Endodermal cell (in vitro differentiated cells): Measurements from ENCODE around the gene NKD2. TPM values are rescaled to one million over a fixed set of nuclear protein-coding genes. Genes with fewer than 3 reads are reported as not detected.

ENCODE experiments used
- DNase-seq: peaks from one replicate; pipeline ENCODE4 v3.0.0-alpha.2; 2017
- H3K27ac ChIP-seq: 2 replicates; pipeline ENCODE4 v1.5.1; 2013; ENCODE audit warnings: mild to moderate bottlenecking, low read depth, low read length, moderate library complexity
- H3K27me3 ChIP-seq: 2 replicates; pipeline ENCODE4 v1.6.1; 2013; ENCODE audit warnings: mild to moderate bottlenecking, low read length, moderate library complexity; ENCODE audit not compliant: insufficient read depth, control insufficient read depth, poor library complexity, severe bottlenecking
- H3K36me3 ChIP-seq: 2 replicates; pipeline ENCODE4 v1.7.0; 2013; ENCODE audit warnings: mild to moderate bottlenecking, low read length, moderate library complexity; ENCODE audit not compliant: control insufficient read depth, insufficient read depth
- H3K4me1 ChIP-seq: one replicate; pipeline ENCODE4 v1.7.0; 2013; ENCODE audit warnings: low read length; ENCODE audit not compliant: control insufficient read depth, insufficient read depth
- H3K4me3 ChIP-seq: 2 replicates; pipeline ENCODE4 v1.5.1; 2013; ENCODE audit warnings: mild to moderate bottlenecking, low read length, moderate library complexity
- H3K9ac ChIP-seq: 2 replicates; pipeline ENCODE4 v1.6.1; 2013; ENCODE audit warnings: mild to moderate bottlenecking, low read length, moderate library complexity; ENCODE audit not compliant: poor library complexity, severe bottlenecking; ENCODE audit errors: extremely low read depth
- H3K9me3 ChIP-seq: 2 replicates; pipeline ENCODE4 v1.6.1; 2013; ENCODE audit warnings: mild to moderate bottlenecking, low read length, moderate library complexity; ENCODE audit not compliant: control insufficient read depth
- H3K27ac Mint-ChIP-seq: 2 replicates; pipeline ENCODE4 v1.8.0; 2020; ENCODE audit warnings: mixed read lengths
- H3K27me3 Mint-ChIP-seq: 2 replicates; pipeline ENCODE4 v1.8.0; 2021; ENCODE audit warnings: mild to moderate bottlenecking, mixed read lengths; ENCODE audit not compliant: insufficient read depth
- H3K36me3 Mint-ChIP-seq: 2 replicates; pipeline ENCODE4 v1.8.0; 2020; ENCODE audit warnings: low read depth, mixed read lengths
- H3K4me1 Mint-ChIP-seq: 2 replicates; pipeline ENCODE4 v1.8.0; 2020; ENCODE audit warnings: mixed read lengths
- H3K4me3 Mint-ChIP-seq: 2 replicates; pipeline ENCODE4 v1.8.0; 2020; ENCODE audit warnings: mild to moderate bottlenecking, moderate library complexity, mixed read lengths
- H3K9me3 Mint-ChIP-seq: 2 replicates; pipeline ENCODE4 v1.8.0; 2020; ENCODE audit warnings: mild to moderate bottlenecking, mixed read lengths
- WGBS, 2 experiments: methylation state at CpG; one replicate each; pipeline versions ENCODE4 v1.1.5 to v1.1.7; 2013; ENCODE audit warnings: missing lambda C conversion rate in 2 of 2, mixed read lengths in 1 of 2; ENCODE audit not compliant: insufficient coverage in 1 of 2, insufficient read length in 1 of 2; 5-methylcytosine and 5-hydroxymethylcytosine counted together
- total RNA-seq, 2 donors: library from RNA; stranded (reverse); fragmentation: NEBNext Ultra II Directional in 1 of 2; extraction: Animal tissue kit (Norgen Biotek cat#: 25700) in 1 of 2; gene quantifications; 2 replicates in 1 of 2; 3 replicates in 1 of 2; pipeline ENCODE4 v1.2.1, GENCODE V29; 2021
- TF ChIP-seq, protein P1 (sequence below): fragments of 200-600 bp; sonication (generic); conservative IDR thresholded peaks from 2 replicates; pipeline ENCODE4 v1.5.0; 2021; ENCODE audit warnings: antibody characterized with exemption, mild to moderate bottlenecking

The NKD2 gene
- total RNA-seq, 2 donors from 2014 or later = 11.2 to 13.9 TPM

GRCh38 chr5:978054-978453, 30.5 kb upstream of the NKD2 start:
- no peak overlapping the region for H3K27ac Mint-ChIP-seq
- no peaks in the 10 kb centered on the region for H3K4me1 ChIP-seq
- peak; percentile 42 for DNase-seq
- H3K36me3 Mint-ChIP-seq = no peaks in the 10 kb centered on the region
- no peaks in the 10 kb centered on the region for H3K36me3 ChIP-seq
- no peaks in the 10 kb centered on the region for H3K27me3 ChIP-seq
- peaks cover 3% of the 10 kb centered on the region for H3K4me1 Mint-ChIP-seq
- H3K9ac ChIP-seq = no peak overlapping the region
- 92 to 95% methylated on average over 15 to 16 of the region's 16 CpGs for WGBS, 2 experiments
- H3K27me3 Mint-ChIP-seq = peaks cover 2% of the 10 kb centered on the region
- TF ChIP-seq, protein P1, sequence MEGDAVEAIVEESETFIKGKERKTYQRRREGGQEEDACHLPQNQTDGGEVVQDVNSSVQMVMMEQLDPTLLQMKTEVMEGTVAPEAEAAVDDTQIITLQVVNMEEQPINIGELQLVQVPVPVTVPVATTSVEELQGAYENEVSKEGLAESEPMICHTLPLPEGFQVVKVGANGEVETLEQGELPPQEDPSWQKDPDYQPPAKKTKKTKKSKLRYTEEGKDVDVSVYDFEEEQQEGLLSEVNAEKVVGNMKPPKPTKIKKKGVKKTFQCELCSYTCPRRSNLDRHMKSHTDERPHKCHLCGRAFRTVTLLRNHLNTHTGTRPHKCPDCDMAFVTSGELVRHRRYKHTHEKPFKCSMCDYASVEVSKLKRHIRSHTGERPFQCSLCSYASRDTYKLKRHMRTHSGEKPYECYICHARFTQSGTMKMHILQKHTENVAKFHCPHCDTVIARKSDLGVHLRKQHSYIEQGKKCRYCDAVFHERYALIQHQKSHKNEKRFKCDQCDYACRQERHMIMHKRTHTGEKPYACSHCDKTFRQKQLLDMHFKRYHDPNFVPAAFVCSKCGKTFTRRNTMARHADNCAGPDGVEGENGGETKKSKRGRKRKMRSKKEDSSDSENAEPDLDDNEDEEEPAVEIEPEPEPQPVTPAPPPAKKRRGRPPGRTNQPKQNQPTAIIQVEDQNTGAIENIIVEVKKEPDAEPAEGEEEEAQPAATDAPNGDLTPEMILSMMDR = no peak
- H3K4me3 Mint-ChIP-seq = no peak overlapping the region
- peaks cover under 1% of the 10 kb centered on the region for H3K9me3 Mint-ChIP-seq
- no peaks in the 10 kb centered on the region for H3K9me3 ChIP-seq
- H3K27ac ChIP-seq = no peak overlapping the region
- H3K4me3 ChIP-seq = no peak overlapping the region

DNA sequence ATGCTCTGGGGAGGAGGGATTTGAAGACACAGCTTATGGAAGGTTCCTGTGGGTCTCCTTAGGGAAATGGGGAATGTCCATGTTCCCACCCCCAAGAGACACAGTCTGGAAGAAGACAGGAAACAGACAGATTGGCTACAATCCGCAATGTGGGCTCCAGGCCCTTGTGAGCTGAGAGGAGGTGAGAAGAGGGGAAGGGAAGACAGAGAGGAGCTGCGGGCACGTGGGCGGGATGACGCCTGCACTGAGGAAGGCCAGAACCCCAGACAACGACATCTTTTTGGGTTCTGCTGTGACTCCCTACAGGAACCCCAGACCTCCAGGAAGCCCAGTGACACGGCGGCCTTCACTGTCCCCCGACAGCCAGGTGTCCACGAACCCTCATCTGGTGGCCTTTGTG, 29.9 kb upstream of the NKD2 start:
- no peak overlapping the region for H3K27ac ChIP-seq
- no peaks in the 10 kb centered on the region for H3K9me3 Mint-ChIP-seq
- H3K27me3 Mint-ChIP-seq = peaks cover 2% of the 10 kb centered on the region
- H3K27ac Mint-ChIP-seq = peak overlapping the region; percentile 16
- 78 to 100% methylated on average over 1 to 10 of the region's 10 CpGs for WGBS, 2 experiments
- H3K9ac ChIP-seq = no peak overlapping the region
- peaks cover 3% of the 10 kb centered on the region for H3K4me1 Mint-ChIP-seq
- no peaks in the 10 kb centered on the region for H3K36me3 ChIP-seq
- H3K36me3 Mint-ChIP-seq = no peaks in the 10 kb centered on the region
- H3K4me1 ChIP-seq = no peaks in the 10 kb centered on the region
- TF ChIP-seq, protein P1 = no peak
- peak; percentile 51 for DNase-seq
- no peak overlapping the region for H3K4me3 Mint-ChIP-seq
- H3K27me3 ChIP-seq = no peaks in the 10 kb centered on the region
- no peak overlapping the region for H3K4me3 ChIP-seq
- H3K9me3 ChIP-seq = no peaks in the 10 kb centered on the region

DNA sequence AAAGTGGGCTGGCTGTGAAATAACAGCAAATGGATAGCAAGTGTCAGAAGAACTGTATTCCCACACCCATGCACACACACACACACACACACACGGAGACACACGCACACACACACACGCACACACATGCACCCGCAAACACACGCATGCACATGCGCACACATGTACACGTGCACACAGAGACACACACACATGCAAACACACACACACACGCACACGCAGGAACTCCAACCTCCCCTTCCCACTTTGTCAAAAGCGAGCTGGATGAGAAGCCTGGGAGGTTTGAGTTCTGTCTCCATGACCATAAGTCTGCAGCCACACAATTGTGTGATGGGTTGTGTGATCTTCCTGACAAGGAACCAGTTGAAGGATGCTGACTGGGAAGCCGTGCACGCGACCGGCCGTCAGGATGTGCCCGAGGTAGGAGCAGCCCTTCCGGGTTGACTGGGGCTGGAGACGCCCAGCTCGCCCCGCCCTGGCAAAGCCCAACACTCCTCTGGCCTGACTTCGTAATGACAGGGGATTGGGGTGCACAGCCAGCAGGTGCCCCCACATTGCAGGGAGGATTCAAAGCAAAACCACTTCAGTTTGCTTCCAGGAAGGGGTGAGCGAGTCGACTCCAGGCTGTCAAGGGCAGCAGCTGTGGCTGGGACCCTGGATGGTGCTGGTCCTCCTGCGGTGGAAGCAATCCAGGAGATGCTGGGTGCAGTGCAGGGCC, 29.3 kb upstream of the NKD2 start:
- Histone ChIP-seq H3K27ac (peak overlapping the region; percentile 98), H3K9me3 (no peaks in the 10 kb centered on the region), H3K4me1 (no peaks in the 10 kb centered on the region), H3K27me3 (no peaks in the 10 kb centered on the region), H3K4me3 (no peak overlapping the region), H3K9ac (no peak overlapping the region), H3K36me3 (no peaks in the 10 kb centered on the region)
- TF ChIP-seq, protein P1 = no peak
- Mint-ChIP-seq H3K4me3 (no peak overlapping the region), H3K4me1 (peaks cover 3% of the 10 kb centered on the region), H3K27me3 (peaks cover 1% of the 10 kb centered on the region), H3K9me3 (no peaks in the 10 kb centered on the region), H3K27ac (no peak overlapping the region), H3K36me3 (no peaks in the 10 kb centered on the region)
- peak; percentile 38 for DNase-seq
- WGBS, 2 experiments = 93 to 94% methylated on average over 11 to 24 of the region's 24 CpGs
